GM19043 (cell line): ENCODE measurements around the gene ARL2BP.

Source experiments
- ATAC-seq: cut with Tn5 transposase; IDR thresholded peaks from one replicate; pipeline ENCODE4 v1.9.1; 2021; ENCODE audit warnings: low read depth; ENCODE audit not compliant: unreplicated experiment

Gene ARL2BP

GRCh38 chr16:57235128-57236021, 9.7 kb upstream of the ARL2BP start:
- ATAC-seq, result no peak

GRCh38 chr16:57236022-57236350, 9.1 kb upstream of the ARL2BP start:
- no peak for ATAC-seq

GRCh38 chr16:57238682-57239081, 6.4 kb upstream of the ARL2BP start:
- no peak for ATAC-seq

- ATAC-seq, result no peak
Measured at GRCh38 chr16:57239107-57239506, 6.0 kb upstream of the ARL2BP start.

GRCh38 chr16:57240851-57241250, 4.2 kb upstream of the ARL2BP start:
- no peak for ATAC-seq

GRCh38 chr16:57242650-57243049, 2.4 kb upstream of the ARL2BP start:
- no peak for ATAC-seq

GRCh38 chr16:57244463-57244766, 644 bp upstream of the ARL2BP start:
- ATAC-seq, result peak; percentile 22

- ATAC-seq, result peak; percentile 16
Measured at GRCh38 chr16:57245472-57246113, 534 bp downstream of the ARL2BP start.

GRCh38 chr16:57251352-57251751, 6.3 kb downstream of the ARL2BP start:
- ATAC-seq, result no peak

GRCh38 chr16:57252148-57252721, 7.2 kb downstream of the ARL2BP start:
- ATAC-seq, result no peak

GRCh38 chr16:57253466-57253865, 8.4 kb downstream of the ARL2BP start:
- ATAC-seq, result no peak

GRCh38 chr16:57255686-57256415, 10.8 kb downstream of the ARL2BP start:
- no peak for ATAC-seq

- no peak for ATAC-seq
Measured at GRCh38 chr16:57256601-57257395, 11.7 kb downstream of the ARL2BP start.

GRCh38 chr16:57257455-57258070, 12.5 kb downstream of the ARL2BP start:
- no peak for ATAC-seq

GRCh38 chr16:57258226-57258909, 13.3 kb downstream of the ARL2BP start:
- no peak for ATAC-seq

- no peak for ATAC-seq
Measured at GRCh38 chr16:57258910-57259475, 13.9 kb downstream of the ARL2BP start.

GRCh38 chr16:57260294-57260929, 15.4 kb downstream of the ARL2BP start:
- no peak for ATAC-seq

GRCh38 chr16:57261806-57262205, 16.7 kb downstream of the ARL2BP start:
- no peak for ATAC-seq
